Dendritic cell treated with granulocyte-macrophage colony-stimulating factor and Interleukin-4, amounts not matched to agents 40 ng/mL and 50 ng/mL, for 4 days (primary cell): ENCODE measurements around the gene TRIB2.

Source experiments
- H3K27ac Mint-ChIP-seq: one replicate; pipeline ENCODE4 v1.8.0; 2022; ENCODE audit warnings: mild to moderate bottlenecking, mixed read lengths
- H3K27me3 Mint-ChIP-seq: one replicate; pipeline ENCODE4 v1.8.0; 2022; ENCODE audit warnings: mild to moderate bottlenecking, mixed read lengths
- H3K36me3 Mint-ChIP-seq: one replicate; pipeline ENCODE4 v1.8.0; 2022; ENCODE audit warnings: low read depth, mixed read lengths
- H3K4me1 Mint-ChIP-seq: one replicate; pipeline ENCODE4 v1.8.0; 2022; ENCODE audit warnings: low read depth, mixed read lengths
- H3K4me3 Mint-ChIP-seq: one replicate; pipeline ENCODE4 v1.8.0; 2022; ENCODE audit warnings: mild to moderate bottlenecking, moderate library complexity, mixed read lengths
- H3K9me3 Mint-ChIP-seq: one replicate; pipeline ENCODE4 v1.8.0; 2022; ENCODE audit warnings: mixed read lengths
- intact Hi-C: fragments of 100-400 bp; cut with micrococcal nuclease; formaldehyde crosslinking; loops from one replicate; pipeline ENCODE4 v1.15.0; 2022

The TRIB2 gene

GRCh38 chr2:12761104-12761503 lies 44.4 kb downstream of the TRIB2 start:
- H3K27me3 Mint-ChIP-seq, result peaks cover 22% of the 10 kb centered on the region
- no peak overlapping the region for H3K4me3 Mint-ChIP-seq
- peaks cover 8% of the 10 kb centered on the region for H3K9me3 Mint-ChIP-seq
- no peaks in the 10 kb centered on the region for H3K4me1 Mint-ChIP-seq
- H3K27ac Mint-ChIP-seq, result no peak overlapping the region
- H3K36me3 Mint-ChIP-seq, result no peaks in the 10 kb centered on the region
- intact Hi-C loops, result no loop called here

- no peak overlapping the region for H3K27ac Mint-ChIP-seq
- intact Hi-C loops, result no loop called here
- H3K36me3 Mint-ChIP-seq, result no peaks in the 10 kb centered on the region
Measured at GRCh38 chr2:12762337-12762736, 45.6 kb downstream of the TRIB2 start.

GRCh38 chr2:12762976-12763375 lies 46.2 kb downstream of the TRIB2 start:
- Mint-ChIP-seq H3K9me3 (peaks cover 8% of the 10 kb centered on the region), H3K27ac (no peak overlapping the region), H3K4me3 (no peak overlapping the region), H3K27me3 (peaks cover 31% of the 10 kb centered on the region), H3K36me3 (no peaks in the 10 kb centered on the region), H3K4me1 (no peaks in the 10 kb centered on the region)
- intact Hi-C loops, result no loop called here

More at GRCh38 chr2:12762337-12762736, 45.6 kb downstream of the TRIB2 start:
- Mint-ChIP-seq H3K9me3 (peaks cover 8% of the 10 kb centered on the region), H3K4me3 (no peak overlapping the region), H3K27me3 (peaks cover 25% of the 10 kb centered on the region), H3K4me1 (no peaks in the 10 kb centered on the region)

- intact Hi-C loops, result no loop called here
- Mint-ChIP-seq H3K27ac (no peak overlapping the region), H3K36me3 (no peaks in the 10 kb centered on the region), H3K27me3 (peaks cover 34% of the 10 kb centered on the region), H3K9me3 (peaks cover 8% of the 10 kb centered on the region), H3K4me1 (no peaks in the 10 kb centered on the region), H3K4me3 (no peak overlapping the region)
Measured at GRCh38 chr2:12763486-12763885, 46.8 kb downstream of the TRIB2 start.

DNA sequence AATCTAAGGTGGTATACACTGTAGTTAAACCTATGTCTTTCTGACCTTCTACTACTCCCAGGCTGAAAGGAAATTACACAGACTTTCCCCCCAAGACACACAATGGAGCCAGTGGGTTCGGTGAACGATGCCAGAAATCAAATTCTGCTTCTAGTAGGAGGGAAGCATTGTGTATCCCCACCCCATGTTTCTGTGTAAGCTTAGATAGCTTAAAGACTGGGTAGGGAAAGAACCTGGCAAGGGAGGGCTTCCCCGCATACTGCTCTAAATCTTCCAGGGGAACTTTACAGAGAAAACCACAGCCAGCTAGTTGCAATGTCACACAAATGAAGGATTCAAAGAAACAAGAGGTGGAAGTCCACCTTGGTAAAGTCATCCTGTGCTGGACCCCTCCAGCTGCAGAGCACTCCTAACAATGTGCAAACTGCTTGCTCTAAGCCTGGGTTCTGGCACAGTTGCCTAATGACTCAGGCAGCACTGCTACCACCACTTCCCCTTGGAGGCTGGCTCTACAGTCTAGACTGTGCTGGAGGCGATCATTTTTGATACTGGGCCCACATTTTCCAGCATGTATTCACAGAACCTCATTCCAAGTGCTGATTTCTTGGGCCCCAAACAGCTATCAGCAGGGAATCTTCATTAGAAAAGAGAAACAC lies 47.5 kb downstream of the TRIB2 start:
- intact Hi-C loops, result no loop called here
- no peaks in the 10 kb centered on the region for H3K36me3 Mint-ChIP-seq
- no peak overlapping the region for H3K27ac Mint-ChIP-seq
- H3K27me3 Mint-ChIP-seq, result peaks cover 34% of the 10 kb centered on the region
- H3K4me1 Mint-ChIP-seq, result peaks cover 1% of the 10 kb centered on the region
- H3K9me3 Mint-ChIP-seq, result peaks cover 8% of the 10 kb centered on the region
- H3K4me3 Mint-ChIP-seq, result no peak overlapping the region

DNA sequence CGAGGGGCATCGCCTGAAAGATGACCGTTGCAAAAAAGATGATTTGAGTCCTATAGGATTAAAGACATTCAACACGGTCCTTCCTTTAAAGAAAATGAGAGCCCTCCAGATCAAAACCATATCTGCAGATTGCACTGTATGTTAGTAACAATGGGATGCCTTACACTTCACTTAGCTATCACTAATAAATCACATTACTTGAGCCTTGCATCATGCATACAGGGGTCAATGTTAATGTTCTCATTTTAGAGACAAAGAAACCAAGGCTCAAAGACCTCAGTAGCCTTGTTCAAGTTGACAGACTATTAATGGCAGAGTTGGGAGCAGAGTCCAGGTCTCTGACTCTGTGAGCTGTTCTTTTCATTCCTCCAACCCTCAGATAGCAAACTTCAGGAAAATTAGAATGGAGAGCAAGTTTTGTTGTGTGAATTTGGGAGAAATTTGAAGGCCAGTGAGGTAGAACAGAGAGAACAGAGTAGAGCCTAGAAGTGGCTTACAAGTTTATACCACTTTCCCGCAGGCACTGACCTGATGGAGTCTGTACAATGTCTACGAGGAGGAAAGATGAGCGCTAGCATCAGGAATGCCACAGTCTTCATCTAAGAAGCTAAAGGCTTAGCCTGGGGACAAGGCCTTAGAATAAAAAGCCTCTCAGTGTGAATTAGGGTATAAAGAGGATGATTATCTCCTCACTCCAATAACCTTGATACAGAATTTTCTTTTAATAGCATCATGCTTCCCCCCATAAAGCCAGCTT lies 48.3 kb downstream of the TRIB2 start:
- Mint-ChIP-seq H3K9me3 (peaks cover 8% of the 10 kb centered on the region), H3K27me3 (peaks cover 40% of the 10 kb centered on the region), H3K4me1 (peaks cover 7% of the 10 kb centered on the region), H3K27ac (no peak overlapping the region), H3K36me3 (no peaks in the 10 kb centered on the region), H3K4me3 (no peak overlapping the region)
- intact Hi-C loops, result no loop called here

GRCh38 chr2:12766421-12766879 lies 49.7 kb downstream of the TRIB2 start:
- no peak overlapping the region for H3K27ac Mint-ChIP-seq
- H3K36me3 Mint-ChIP-seq, result no peaks in the 10 kb centered on the region
- intact Hi-C loops, result no loop called here
- H3K27me3 Mint-ChIP-seq, result peaks cover 42% of the 10 kb centered on the region
- no peak overlapping the region for H3K4me3 Mint-ChIP-seq
- H3K4me1 Mint-ChIP-seq, result peaks cover 7% of the 10 kb centered on the region
- peaks cover 8% of the 10 kb centered on the region for H3K9me3 Mint-ChIP-seq

- intact Hi-C loops, result no loop called here
- H3K9me3 Mint-ChIP-seq, result peaks cover 8% of the 10 kb centered on the region
- H3K4me1 Mint-ChIP-seq, result peaks cover 7% of the 10 kb centered on the region
- no peak overlapping the region for H3K4me3 Mint-ChIP-seq
- no peaks in the 10 kb centered on the region for H3K36me3 Mint-ChIP-seq
- peaks cover 49% of the 10 kb centered on the region for H3K27me3 Mint-ChIP-seq
- no peak overlapping the region for H3K27ac Mint-ChIP-seq
Measured at GRCh38 chr2:12767541-12767940, 50.8 kb downstream of the TRIB2 start.

DNA sequence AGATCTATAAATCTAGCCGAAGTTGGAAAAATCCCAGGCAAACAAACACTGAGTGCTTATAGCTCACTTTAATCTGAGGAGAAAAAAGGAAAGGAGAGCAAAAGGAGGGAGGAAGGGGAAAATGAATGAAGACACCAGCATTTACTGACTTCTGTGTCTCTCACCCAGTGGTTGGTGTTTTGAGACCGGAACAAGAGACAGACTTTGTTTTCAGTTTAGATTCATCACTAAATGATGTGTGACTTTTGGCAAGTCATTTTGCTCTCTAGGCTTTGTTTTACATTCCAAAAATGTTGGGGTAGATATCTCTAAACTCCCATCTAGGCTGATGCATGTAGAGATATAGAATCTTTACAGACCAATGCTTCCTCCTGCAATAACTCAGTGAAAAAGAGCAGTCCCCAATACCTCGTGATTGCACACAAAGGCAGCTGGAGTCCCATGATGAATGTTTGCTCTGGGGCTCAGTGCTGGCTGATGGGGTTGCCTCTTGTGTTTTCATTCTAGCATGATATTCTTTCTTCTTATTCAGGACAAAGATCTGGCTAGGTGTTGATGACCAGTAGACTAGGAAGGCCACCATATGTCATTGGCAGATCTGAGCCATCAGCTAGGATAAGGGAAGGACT lies 51.4 kb downstream of the TRIB2 start:
- Mint-ChIP-seq H3K4me3 (no peak overlapping the region), H3K4me1 (peaks cover 7% of the 10 kb centered on the region), H3K9me3 (peaks cover 8% of the 10 kb centered on the region), H3K36me3 (no peaks in the 10 kb centered on the region), H3K27ac (no peak overlapping the region), H3K27me3 (peaks cover 49% of the 10 kb centered on the region)
- intact Hi-C loops, result no loop called here

GRCh38 chr2:12769492-12770105 lies 52.9 kb downstream of the TRIB2 start:
- H3K27me3 Mint-ChIP-seq, result peaks cover 49% of the 10 kb centered on the region
- H3K9me3 Mint-ChIP-seq, result peaks cover 3% of the 10 kb centered on the region
- H3K27ac Mint-ChIP-seq, result no peak overlapping the region
- no peak overlapping the region for H3K4me3 Mint-ChIP-seq
- H3K36me3 Mint-ChIP-seq, result no peaks in the 10 kb centered on the region
- intact Hi-C loops, result no loop called here
- peaks cover 7% of the 10 kb centered on the region for H3K4me1 Mint-ChIP-seq

DNA sequence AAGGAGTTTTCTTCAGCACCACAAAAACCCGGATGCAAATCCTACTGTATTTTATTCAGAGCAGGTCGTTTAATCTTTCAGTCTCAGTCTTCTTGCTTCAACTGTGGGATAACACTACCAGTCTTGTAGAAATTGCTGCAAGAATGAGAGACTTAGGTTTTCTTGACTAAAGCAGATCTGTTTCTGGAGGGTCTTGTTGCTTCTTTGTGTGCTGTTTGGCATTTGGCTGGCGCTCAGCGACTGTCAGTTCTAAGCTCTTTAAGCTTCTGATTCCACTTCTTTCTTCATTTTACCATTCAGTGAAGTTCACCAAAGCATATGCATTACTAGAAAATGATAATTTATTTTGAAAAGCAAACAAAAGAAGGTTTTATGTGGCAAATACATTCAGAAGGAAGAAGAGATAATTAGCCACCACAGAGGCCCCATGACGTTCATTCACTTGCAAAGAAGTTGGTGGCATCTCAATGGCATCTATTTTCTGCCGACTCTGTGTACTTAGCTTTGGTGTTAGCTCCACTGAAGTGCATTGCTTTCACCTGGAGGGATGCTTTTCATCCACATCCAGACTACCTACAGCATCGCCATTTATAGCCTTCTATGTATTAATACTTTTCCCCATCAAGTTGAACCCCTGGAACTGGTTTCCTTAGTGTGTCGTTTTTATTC lies 53.7 kb downstream of the TRIB2 start:
- Mint-ChIP-seq H3K9me3 (peaks cover 7% of the 10 kb centered on the region), H3K36me3 (no peaks in the 10 kb centered on the region), H3K27ac (no peak overlapping the region), H3K4me1 (peaks cover 7% of the 10 kb centered on the region), H3K4me3 (no peak overlapping the region), H3K27me3 (peaks cover 50% of the 10 kb centered on the region)
- intact Hi-C loops, result no loop called here

DNA sequence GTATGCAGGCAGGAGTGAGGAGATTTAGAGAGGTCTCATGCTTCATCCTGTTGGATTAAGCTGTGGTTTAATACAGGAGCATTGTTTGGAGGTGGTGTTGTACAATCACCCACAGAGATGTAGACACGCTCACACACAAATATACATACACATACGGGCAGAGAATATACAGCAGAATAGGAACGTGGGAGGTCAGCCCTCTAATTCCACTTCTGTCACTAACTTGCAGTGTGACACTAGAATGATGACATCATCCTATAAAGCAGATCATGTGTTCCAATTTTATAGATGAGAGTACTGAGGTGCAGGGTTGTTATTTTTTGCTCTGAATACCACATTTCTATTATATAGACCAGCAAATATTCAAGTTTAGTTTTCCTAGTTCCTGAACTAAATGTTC lies 54.4 kb downstream of the TRIB2 start:
- peaks cover 45% of the 10 kb centered on the region for H3K27me3 Mint-ChIP-seq
- peaks cover 7% of the 10 kb centered on the region for H3K4me1 Mint-ChIP-seq
- no peak overlapping the region for H3K4me3 Mint-ChIP-seq
- H3K36me3 Mint-ChIP-seq, result no peaks in the 10 kb centered on the region
- H3K27ac Mint-ChIP-seq, result no peak overlapping the region
- H3K9me3 Mint-ChIP-seq, result peaks cover 9% of the 10 kb centered on the region
- intact Hi-C loops, result no loop called here

DNA sequence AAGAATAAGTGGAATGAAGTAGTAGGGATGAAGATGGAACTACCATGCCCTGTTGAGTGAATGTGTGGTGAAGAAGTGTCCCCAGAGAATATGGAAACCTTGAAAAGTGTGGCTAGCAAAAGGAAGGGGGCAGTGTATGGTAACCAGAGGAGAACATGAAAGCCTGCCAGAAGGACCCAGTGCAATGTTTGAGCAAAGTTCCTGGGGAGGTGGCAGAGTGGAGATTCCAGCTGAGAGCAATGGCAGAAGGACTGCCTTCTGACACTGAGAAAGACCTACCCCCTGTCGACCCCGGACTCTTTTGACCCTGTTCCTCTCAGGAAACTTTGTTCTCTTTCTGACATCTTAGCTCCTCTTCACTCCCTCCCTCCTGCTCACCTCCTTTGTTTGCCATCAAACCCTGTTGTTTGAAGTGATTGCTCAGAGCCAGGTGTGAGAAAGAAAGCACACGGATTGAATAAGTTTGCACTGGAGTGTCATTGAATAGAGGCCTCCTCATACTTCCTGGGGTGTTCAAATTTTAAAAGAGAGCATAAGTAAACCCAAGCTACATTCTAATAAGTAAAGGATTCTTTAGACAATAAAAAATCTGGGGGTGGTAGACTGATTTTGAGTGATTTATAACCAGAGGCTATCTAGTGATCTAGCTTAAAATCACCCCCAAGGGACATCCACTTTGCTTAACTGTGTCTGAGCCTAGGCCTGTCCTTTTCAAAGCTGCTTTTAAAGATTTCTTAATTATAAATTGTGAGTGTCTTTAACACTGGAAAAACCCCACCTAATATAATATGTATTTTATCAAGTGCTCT lies 57.1 kb downstream of the TRIB2 start:
- intact Hi-C loops, result no loop called here
- H3K4me1 Mint-ChIP-seq, result peaks cover 7% of the 10 kb centered on the region
- H3K36me3 Mint-ChIP-seq, result no peaks in the 10 kb centered on the region
- peaks cover 35% of the 10 kb centered on the region for H3K27me3 Mint-ChIP-seq
- peaks cover 9% of the 10 kb centered on the region for H3K9me3 Mint-ChIP-seq
- H3K27ac Mint-ChIP-seq, result no peak overlapping the region
- no peak overlapping the region for H3K4me3 Mint-ChIP-seq
